GM21367 (cell line): ENCODE data around the gene TRMT10C.
"Not testable (repeated sequence)": the region's sequence is repeated elsewhere in the genome, so short reads cannot be mapped to it uniquely, and the experiment has no call there.

Source experiments
- ATAC-seq: cut with Tn5 transposase; IDR thresholded peaks from one replicate; pipeline ENCODE4 v1.9.1; 2021; ENCODE audit not compliant: unreplicated experiment

Gene TRMT10C

DNA sequence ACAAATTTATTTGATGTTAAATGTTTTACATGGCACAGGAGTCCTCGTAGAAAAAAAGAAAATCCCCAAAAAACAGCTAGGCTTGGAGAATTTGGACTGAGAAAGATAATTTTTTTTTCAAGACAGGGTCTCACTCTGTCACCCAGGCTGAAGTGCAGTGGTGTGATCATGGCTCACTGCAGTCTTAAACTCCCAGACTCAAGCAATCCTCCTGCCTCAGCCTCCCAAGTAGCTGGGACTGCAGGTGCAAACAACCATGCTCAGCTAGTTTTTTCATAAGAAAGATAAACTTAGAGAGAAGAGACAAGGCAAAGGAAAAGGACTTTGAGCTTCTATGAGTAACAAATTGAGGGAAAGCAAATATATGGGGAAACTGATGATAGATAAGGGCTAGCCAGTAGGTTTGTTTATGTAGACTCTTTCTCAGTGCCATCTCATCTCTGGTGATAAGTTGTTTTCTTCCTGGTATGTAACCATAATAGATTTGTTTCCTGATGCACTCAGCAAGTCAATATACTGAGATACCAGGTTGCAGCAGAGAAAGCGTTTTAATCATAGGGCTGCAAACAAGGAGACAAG is 13.1 kb upstream of the TRMT10C start:
- ATAC-seq, result no peak

DNA sequence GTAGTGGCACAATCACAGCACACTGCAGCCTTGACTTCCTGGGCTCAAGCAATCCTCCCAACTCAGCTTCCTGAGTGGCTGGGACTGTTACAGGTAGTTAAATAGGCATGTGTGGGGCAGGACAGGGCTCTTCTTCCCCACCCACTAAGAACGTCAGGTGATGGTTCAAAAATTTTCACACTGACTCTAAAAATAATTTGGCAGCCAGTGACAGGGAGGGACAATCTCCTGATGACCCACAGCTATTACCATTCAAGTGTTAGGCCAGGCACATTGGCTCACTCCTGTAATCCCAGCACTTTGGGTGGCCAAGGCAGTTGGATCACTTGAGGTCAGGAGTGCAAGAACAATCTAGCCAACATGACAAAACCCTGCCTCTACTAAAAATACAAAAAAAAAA is 12.2 kb upstream of the TRMT10C start:
- no peak for ATAC-seq

DNA sequence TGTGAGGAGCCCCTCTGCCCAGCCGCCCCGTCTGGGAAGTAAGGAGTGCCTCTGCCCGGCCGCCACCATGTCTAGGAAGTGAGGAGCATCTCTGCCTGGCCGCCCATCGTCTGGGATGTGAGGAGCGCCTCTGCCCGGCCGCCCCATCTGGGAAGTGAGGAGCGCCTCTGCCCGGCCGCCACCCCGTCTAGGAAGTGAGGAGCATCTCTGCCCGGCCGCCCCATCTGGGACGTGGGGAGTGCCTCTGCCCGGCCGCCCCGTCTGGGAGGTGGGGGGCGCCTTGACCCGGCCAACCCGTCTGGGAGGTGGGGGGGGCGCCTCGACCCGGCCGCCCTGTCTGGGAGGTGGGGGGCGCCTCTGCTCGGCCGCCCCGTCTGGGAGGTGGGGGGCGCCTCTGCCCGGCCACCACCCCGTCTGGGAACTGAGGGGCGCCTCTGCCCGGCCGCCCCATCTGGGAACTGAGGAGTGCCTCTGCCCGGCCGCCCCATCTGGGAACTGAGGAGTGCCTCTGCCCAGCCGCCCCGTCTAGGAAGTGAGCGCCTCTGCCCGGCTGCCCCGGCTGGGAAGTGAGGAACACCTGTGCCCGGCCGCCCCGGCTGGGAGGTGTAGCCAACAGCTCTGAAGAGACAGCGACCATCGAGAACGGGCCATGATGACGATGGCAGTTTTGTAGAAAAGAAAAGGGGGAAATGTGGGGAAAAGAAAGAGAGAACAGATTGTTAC is 10.1 kb upstream of the TRMT10C start:
- not testable (repeated sequence) for ATAC-seq

DNA sequence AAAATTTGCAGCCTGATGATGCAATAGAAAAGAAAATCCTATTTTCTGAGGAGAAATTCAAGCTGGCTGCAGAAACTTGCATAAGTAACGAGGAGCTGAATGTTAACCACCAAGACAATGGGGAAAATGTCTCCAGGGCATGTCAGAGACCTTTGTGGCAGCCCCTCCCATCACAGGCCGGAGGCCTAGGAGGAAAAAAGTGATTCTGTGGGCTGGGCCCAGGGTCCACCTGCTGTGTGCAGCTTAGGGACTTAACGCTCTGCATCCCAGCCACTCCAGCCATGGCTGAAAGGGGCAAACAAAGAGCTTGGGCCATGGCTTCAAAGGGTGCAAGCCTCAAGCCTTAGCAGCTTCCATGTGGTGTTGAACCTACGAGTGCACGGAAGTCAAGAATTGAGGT is 8.3 kb upstream of the TRMT10C start:
- ATAC-seq, result not testable (repeated sequence)

DNA sequence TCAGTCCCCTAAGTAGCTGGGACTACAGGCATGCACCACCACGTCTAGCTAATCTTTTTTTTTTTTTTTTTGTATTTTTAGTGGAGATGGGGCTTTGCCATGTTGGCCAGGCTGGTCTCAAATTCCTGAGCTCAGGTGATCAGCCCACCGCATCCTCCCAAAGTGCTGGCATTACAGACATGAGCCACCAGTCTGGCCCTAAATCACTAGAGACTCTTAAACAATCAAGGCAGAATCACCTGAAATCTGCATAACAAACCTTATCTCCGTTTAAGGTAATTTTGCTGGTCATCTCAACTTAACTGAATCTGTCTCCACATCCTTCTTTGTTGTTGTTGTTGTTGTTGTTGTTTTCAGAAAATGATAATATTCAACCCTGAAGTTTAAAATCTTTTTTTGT is 5.6 kb upstream of the TRMT10C start:
- no peak for ATAC-seq

DNA sequence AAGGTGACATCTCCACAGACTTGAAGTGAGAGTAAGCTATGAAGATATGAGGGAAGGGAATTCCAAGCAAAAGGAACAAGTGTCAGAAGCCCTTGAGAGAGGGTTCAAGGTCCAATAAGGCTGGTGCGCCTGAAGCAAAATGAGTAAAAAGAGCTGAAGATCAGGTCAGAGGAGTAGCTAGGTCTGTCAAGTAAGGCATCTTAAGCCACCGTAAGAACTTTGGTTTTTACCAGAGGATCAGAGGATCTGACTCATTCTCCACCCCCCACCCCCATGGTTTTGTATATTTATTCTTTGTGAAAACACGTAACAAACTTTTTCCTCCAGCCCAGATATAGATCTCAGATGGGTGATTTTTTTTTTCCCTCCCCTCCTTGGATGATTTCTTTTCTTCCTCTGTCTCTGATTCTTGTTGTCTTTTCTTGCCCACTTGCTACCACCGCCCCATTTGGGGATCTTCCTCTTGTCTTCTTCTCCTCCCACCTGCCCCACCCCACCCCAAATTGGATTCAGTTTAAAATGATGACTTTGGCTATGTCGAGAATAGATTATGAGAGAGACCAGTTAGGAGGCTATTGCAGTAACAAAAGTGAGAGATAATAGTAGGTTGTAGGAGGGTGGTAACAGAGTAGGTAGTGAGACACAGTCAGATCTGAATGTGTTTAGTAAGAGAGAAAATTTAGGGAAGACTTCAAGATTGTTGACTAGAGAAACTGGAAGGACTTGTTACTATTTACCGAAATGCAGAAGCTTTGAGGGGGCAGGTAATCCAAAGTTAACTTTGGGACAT is 6.1 kb downstream of the TRMT10C start:
- ATAC-seq, result no peak

DNA sequence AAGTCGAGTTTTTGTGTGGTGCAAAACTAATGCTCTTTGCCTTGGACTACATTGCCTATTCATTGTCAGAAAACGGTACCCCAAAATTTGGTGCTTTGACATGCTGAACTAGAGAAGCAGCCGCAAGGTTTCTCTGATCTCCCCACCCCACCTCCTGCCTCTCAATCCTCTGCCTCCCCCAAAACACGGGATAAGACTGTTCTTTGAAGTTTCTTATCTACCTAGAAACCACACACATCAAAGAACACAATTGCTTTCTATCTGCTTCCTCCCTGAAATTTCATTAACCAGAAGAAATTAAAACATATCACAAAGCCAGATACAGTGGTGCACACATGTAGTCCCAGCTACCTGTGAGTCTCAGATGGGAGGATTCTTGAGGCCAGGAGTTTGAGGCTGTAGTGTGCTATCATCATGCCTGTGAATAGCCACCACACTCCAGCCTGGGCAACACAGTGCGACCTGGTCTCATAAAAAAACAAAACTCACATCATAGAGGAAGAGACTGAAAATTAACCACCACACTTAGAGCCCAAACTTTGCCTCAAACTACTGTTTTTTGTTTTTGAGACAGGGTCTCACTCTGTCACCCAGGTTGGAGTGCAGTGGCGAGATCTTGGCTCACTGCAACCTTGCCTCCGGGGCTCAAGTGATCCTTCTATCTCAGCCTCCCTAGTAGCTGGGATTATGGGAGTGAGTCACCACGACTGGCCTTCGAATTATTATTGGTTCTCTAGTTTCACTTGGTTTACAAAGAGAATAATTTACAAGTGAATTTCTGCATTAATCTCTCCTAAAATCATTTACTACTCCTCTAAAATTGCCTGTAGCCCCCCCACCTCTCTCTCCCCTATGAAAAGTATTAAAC is 9.6 kb downstream of the TRMT10C start:
- no peak for ATAC-seq

DNA sequence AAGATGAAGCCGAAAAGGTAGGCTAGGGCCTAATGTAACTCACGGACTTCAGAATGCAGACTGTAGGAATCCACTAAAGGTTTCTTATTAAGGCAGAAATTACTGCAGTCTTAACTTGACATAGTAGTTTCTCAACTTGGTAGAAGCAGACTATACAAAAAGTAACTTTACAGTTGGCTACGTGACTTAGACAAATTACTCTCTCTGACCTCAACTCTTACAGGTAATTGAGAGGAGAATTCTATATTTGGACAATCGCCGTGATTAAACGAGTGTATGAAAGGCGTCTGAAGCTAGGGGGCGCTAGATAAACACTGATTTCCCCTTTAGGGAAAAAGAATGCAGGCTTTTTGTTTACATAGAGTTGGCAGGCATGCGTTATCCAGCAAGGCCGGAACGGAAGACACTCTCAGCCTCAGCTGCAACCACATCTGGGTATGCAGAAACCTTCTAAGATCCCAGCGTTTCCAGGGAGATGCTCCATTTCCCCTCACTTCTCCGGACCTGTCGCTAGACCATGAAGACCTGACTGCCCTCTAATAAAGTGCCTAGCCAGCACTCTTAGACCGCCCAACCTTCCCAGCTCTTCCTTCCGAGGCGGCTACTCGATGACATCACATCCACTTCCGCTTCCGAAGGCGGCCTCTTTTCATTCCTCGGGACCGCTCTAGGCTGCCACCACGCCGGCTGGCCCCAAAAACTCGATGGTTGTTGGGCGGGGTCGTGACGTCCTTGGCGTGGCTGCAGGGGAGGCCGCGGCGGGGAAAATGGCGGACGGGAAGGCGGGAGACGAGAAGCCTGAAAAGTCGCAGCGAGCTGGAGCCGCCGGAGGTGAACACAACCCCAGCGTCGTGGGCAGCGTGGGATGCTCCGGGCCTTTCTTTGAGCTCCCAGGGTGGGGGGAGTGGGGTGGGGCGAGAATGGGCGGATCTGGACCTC is 12.1 kb downstream of the TRMT10C start, which contains the start of gene PCNP:
PCNP (plus strand) TSS at position 732 of the 939 bp plus-strand sequence; CDS start at position 768, 36 bp downstream.
- peak; percentile 81 for ATAC-seq

DNA sequence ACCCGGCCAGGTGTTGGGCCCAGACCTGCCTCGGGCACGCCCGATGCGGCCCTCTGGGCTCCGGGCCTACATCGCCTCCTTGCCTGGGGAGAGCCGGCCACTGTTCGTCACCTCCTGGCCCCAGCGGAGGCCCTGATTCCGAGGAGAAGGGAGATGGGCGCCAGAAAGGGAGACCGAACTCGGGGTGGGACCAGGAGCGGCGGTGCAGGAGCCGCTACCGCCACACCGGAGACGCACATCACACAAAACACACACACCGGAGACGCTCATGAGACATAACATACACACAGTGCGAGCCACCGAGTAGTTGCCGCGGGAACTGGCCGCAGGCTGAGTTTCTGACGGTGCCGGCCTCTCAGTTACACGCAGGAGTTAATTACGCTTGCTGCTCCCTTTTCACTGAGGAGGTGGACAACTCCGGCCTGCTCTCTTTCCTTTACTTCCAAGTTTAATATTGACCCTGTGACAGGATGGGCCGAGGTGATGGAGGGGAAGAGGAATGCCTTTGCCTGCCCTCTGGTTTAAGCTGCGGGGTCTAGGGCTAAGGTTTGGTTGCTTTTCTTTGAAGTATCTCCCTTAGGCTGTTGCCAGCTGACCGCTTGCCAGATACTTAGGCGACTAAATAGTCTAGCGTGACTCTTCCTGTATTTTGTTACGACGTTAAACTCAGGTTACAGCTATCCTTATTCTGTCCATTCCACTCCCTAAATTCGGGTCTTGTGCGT is 12.9 kb downstream of the TRMT10C start:
- peak; percentile 37 for ATAC-seq

DNA sequence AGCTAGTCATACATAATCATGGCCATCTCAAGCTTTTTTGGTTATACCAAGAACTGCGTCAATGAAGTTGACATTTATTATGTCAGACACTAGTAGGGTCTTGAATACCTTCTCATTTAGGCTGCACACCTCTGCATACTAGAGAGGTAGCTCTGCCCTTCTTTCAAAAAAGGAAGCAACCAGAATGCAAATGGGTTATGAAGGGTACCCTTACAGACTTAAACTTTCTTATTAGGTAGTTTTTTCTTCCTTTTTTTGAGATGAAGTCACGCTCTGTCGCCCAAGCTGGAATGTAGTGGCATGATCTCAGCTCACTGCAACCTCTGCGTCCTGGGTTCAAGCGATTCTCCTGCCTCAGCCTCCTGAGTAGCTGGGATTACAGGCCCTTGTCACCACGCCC is 15.6 kb downstream of the TRMT10C start:
- no peak for ATAC-seq

DNA sequence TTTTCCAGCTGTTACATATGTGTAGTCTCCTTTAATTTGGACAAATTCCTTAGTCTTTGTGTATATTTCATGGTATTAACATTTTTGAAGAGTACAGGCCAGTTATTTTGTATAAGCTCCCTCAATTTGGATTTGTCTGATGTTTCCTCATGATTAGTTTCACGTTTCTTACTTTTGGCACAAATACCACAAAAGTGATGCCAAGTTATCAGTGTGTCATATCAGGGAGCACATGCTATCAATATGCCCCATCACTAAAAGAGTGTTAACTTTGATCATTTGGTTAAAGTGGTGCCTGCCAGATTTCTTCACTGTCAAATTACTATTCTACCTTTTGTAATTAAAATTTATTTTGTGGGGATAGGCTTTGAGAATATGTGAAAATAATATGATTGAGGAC is 26.9 kb downstream of the TRMT10C start:
- no peak for ATAC-seq

DNA sequence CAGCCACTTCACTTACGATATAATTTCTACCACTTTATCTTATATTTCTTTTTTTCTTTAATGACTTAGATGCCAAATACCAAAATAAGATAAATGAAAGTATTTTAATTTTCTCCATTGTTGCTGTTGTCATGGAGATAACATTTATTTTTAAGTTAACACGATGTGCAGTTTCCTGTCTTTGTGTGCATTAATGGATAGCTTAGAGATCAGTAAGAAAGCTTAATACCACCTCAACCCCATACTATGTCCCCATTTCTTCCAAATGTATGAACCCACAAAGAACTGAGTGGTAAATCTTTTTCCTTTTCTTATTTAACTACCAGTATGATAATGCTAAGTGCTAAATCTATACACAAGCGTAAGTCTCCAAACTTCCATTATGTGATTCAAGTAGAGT is 29.4 kb downstream of the TRMT10C start:
- no peak for ATAC-seq

DNA sequence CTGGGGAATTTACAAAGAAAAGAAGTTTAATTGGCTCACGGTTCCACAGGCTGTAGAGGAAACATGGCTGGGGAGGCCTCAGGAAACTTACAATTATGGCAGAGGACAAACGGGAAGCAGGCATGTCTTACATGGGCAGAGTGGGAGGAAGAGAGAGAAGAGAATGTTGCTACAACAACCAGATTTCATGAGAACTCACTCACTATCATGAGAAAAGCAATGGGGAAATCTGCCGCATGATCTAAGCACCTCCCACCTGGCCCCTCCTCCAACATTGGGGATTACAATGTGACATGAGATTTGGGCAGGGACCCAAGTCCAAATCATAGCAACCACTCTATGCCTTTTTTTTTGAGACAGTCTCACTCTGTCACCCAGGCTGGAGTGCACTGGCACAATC is 41.1 kb downstream of the TRMT10C start:
- no peak for ATAC-seq

DNA sequence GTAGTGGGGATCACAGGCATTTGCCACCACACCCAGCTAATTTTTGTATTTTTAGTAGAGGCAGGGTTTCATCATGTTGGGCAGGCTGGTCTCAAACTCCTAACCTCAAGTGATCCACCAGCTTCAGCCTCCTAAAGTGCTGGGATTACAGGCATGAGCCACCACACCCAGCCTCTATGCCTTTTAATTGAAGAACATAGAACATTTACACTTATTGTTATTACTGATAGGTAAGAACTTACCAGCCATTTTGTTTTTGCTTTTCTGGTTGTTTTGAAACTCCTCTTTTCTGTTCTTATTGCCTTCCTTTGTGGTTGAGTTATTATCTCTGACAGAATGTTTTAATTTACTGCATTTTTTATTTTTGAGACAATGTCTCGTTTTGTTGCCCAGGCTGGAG is 41.5 kb downstream of the TRMT10C start:
- no peak for ATAC-seq

DNA sequence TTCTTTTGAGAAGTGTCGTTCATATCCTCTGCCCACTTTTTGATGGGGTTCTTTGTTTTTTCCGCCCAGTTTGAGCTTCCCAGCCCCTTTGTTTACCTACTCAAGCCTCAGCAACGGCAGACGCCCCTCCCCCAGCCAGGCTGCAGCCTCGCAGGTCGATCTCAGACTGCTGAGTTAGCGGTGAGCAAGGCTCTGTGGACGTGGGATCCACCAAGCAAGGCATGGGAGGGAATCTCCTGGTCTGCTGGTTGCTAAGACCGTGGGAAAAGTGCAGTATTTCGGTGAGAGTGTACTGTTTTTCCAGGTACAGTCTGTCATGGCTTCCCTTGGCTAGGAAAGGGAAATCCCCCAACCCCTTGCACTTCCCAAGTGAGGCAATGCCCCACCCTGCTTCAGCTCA is 43.7 kb downstream of the TRMT10C start:
- not testable (repeated sequence) for ATAC-seq

DNA sequence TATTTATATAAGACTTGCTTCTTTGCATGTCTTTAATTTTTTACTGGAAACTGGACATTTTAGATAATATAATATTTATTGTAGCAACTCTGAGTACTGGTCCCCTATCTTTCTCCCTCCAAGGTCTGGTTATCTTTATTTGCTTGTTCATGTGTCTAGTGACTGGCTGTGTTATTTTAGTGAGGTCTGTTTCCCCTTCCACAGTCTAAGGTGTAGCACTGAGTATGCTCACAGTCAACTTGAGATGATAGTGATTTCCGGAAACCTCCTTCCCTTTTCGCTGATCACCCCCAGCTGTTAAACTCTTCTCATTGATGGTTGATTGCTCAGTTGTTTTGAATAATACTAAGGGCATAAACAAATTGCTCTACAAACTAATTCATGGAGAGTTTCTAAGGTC is 49.4 kb downstream of the TRMT10C start:
- no peak for ATAC-seq

DNA sequence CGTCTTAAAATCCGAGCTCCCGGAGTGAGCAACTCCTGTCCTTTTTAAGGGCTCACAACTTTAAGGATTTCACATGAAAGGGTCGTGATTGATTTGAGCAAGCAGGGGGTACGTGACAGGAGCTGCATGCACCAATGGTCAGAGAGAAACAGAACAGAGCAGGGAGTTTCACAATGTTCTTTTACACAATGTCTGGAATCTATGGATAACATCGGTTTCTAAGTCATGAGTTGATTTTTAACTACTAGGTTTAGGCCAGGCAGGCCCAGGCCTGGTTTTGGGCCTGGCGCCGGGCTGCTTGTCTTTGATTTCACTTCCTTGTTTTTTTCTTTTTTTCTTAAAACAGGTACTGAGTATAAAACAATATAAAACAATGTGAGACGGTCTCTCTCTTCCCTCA is 51.3 kb downstream of the TRMT10C start:
- ATAC-seq, result not testable (repeated sequence)

DNA sequence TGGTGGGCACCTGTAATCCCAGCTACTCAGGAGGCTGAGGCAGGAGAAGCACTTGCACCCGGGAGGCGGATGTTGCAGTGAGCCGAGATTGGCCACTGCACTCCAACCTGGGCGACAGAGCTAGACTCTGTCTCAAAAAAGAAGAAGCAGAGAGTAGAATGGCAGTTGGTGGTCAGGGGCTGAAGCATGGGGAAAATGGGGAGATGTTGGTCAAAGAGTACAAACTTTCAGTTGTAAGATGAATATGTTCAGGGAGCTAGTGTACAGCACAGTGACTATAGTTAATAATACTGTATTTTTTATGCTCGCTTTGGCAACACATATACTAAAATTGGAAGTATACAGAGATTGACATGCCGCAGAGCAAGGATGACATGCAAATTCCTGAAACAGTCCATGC is 53.9 kb downstream of the TRMT10C start:
- ATAC-seq, result no peak
